ENCODE measurements around the gene ADARB2.
"Not testable (repeated sequence)": the region's sequence is repeated elsewhere in the genome, so short reads cannot be mapped to it uniquely, and the experiment has no call there.

ADARB2 gene

DNA sequence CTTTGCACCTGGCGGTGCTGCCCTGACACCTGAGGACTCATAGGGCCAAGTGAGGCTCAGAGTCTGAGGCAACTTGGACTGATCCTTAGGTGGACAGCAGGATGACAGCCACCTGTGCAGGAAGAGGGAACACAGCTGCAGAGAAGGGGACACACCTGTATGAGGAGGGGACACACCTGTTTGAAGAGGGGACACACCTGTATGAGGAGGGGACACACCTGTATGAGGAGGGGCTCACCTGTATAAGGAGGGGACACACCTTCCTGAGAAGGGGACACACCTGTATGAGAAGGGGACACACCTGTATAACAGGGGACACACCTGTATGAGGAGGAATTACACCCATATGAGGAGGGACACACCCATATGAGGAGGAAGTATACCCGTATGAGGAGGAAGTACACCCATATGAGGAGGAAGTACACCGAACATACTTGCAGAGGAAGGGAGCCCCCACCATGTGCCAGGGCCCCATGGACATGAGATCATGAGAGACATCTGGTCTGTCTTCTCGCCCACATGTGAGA, 285.9 kb downstream of the ADARB2 start:
- no peak for DNase-seq

DNA sequence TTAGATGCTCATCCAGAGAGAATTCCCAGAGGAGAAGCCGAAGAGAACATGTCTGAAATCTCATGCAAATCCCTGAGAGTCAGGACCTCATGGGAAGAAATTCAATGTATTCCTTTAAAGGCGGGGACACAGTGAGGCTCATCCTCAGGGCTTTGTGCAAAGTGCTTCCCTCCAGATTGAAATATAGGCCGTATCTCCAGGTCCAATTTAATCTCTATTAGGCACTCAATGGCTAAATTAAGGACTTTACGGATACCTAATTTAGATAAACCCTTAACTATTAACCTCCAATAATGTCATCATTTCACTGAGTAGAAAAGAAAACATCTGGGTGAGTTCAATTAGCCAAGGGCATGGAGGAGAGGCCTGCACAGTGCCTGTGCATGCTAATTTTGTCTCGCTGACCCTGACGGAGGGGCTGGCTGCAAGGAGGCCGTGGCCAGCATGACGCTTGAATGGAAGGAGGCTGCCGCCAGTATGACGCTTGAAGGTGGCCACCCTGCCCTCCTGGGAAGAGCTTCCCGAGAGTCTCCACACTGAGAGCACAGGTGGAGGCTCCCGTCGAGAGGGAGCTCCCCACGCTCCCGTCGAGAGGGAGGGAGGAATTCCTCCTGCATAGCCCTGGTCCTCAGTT, 287.6 kb downstream of the ADARB2 start:
- no peak for DNase-seq

DNA sequence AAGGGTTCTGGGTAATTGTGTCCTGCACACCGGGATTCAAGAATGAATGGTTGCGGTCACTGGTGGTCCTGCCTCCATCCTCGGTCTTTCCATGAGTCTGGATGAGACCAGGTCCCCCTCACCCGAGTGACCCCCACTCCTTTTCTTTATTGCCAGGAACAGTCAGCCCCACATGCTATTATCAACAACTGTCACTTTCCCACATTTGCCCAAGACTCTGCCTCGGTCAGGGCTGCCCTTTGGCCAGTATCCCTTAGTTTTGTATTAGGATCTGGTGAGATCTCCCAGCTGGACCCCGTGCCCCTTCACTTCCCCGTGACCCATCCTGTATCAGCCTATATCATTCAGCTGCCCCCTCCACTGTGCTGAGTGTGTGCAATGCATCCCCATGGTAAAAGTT, 288.3 kb downstream of the ADARB2 start:
- no peak for DNase-seq

DNA sequence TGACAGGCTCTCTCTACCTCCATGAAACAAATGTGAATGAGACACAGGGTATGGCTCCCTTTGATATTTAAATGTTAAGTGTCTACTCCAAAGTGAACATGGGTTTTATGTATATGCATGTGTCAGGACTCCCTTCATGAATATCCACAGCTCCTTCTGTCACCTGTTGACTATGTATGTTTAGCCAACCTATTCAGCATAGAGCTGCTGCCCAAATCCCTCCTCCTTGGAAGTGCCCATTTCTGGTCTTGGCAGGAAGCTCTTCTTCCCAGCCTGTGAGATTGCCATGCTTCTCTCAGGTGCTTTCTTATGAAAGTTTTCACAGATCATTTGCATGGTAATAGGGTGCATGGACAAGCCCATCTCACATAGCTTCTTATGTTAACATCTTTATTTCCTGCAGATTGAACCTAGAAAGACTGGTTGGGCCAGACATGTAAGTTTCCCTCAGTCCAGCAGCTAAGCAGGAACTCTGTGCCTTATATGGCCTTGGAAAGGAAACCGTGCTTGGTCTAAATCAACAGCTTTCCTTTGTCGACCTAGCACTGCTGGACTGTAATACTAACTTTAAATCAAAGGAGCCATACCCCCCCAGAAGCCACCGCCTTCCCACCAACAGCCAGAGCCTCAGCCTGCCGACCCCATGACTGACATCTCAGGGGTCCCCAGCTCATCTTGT, 288.9 kb downstream of the ADARB2 start:
- no peak for DNase-seq

DNA sequence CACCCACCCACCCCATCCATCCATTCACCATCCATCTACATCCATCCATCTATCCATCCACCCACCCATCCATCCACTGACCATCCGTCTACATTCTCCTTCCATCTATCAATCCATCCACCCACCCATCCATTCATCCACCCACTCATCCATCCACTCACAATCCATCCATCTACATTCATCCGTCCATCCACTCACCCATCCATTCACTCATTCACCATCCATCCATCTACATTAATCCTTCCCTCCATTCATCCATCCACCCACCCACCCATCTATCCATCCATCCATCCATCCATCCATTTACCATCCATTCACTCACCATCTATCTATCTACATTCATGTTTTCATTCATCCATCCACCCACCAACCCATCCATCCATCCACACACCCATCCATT, 292.5 kb downstream of the ADARB2 start:
- no peak for DNase-seq

DNA sequence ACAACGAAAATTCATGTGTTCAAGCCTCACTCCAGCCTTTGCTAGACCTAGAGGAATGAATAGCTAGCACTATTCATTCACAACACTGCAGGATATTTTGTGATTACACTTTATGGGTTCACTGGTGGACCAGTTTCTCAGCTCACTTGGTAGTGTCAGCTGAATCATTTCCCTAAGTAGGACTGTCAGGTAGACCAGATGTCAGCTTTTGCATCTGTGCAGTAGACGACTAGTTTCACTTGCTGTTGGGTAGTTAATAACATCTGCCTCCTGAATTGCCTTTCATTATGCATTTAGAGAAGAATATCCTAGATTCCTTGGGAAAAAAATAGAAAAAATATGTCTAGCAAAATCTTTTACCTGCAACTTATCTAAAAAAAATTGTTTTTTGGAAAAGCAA, 296.4 kb downstream of the ADARB2 start:
- DNase-seq = no peak

DNA sequence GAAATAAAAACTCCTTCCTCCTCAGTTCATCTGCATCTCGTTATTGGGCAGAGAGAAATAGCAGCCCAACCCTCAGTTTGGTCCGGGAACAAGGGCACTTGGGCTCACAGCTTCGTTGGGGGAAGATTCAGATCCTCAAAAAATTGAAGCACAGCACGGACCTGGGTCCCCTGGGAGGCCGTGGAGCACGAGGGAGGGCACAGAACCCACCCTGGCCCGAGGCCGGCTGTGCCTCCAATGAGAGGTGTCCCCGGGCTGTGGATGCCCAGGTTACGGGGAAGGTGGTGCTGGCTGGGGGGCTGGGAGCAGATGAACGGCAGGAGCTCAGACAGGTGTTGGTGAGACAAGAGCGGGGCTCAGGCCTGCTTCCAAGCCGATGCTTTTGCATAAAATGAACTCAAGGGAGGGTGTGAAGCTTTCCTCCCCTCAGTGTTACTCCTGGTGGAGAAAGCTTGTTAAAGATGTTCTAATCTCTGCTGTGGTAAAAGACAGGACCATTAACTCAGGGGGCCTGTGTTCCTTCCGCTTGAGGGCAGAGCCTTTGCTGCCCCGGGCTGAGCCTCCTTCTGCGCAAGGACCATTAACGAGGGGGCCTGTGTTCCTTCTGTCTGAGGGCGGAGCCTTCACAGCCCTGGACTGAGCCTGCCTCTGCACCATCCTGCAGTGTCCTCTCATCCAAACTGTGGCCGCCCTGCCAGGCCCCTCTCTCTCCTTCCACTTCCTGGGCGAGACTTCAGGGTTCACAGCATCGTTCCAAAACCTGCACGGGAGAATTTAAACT, 302.2 kb downstream of the ADARB2 start:
- DNase-seq = no peak

DNA sequence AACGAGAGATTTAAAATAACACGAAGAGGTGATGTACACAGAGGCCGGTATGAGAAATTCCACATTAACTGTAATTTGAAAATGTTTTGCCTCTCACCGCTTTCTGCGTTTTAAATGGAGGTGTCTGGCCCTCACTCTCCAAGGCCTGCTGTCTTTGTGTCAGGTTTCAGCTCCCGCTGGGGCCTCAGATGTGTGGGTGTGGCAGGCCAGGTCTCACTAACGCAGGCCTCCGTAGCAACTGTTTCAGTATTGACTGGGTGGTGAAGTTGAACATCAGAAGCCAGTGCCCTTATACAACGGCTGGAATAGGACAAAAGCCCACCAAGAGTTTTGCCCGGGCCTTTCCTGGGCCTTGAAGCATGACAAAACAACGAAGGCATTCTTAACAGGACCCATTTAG, 303.1 kb downstream of the ADARB2 start:
- DNase-seq = no peak

DNA sequence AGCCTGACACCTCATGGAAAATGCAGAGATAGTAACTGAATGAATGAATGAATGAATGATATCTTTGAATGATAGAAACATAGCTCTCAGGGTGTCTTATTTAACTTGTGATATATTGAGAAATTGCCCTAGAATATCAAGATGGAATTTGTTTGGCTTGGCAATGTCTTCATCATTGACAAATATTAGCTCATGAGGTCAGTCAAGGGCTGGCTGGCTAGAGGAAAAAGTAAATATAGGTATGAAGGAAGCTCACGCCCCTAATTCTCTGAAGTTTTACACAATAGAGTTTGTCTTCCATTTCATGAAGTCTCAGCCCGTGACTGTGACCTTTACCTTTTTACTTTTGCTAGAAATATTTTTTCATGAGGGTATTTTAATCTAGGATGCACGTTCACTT, 305.2 kb downstream of the ADARB2 start:
- DNase-seq = no peak

DNA sequence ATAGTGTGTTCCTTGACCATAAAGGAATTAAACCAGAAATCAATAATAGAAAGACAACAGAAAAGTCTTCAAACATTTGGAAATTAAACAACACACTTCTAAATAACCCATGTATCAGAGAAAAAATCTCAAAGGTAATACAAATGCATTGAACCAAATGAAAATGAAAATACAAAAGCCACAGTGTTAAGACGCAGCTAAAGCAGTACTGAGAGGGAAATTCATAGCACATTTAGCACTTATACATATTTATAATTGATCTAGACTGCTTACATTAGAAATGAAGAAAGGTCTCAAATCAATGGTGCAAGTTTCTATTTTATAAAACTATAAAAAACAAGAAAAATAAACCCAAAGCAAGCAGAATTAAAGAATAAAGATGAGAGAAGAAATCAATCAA, 306.1 kb downstream of the ADARB2 start:
- DNase-seq = no peak

DNA sequence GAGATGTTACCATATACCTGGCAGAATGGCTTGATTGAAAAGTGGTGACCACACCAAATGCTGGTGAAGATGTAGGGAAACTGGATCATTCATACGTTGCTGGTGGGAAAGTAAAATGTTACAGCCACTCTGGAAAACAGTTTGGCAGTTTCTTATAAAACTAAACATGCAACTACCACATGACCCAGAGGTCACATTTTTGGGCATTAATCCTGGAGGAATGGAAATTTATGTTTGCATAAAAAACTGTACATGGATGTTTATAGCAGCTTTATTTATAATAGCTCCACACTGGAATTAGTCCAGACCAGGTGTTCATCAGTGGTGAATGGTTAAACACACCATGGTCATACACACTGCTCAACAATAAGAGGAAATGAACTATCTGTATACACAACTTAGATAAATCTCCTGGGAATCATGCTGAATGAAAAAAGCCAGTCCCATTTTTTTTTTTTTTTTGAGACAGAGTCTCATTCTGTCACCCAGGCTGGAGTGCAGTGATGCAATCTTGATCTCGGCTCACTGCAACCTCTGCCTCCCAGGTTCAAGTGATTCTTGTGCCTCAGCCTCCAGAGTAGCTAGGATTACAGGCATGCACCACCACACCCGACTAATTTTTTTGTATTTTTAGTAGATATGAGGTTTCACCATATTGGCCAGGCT, 309.7 kb downstream of the ADARB2 start:
- DNase-seq = not testable (repeated sequence)

DNA sequence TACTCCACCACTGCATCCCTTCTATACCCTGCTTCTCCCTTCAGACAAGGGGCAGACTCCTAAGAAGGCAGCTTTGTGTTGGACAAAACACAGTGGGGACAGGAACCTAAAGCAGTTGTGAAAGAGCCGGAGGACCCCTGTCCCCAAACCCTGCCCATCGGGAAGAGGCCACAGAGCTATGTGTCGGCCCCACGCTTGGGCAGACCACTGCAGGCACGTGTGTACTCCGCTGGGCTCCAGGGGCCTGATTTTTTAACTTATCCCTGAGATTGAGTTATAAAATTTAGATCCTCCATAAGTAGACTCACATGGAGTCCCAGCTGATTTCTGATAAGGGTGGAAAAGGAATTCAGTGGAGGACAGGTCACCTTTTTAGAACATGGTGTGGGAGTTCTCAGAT, 310.5 kb downstream of the ADARB2 start:
- no peak for DNase-seq

DNA sequence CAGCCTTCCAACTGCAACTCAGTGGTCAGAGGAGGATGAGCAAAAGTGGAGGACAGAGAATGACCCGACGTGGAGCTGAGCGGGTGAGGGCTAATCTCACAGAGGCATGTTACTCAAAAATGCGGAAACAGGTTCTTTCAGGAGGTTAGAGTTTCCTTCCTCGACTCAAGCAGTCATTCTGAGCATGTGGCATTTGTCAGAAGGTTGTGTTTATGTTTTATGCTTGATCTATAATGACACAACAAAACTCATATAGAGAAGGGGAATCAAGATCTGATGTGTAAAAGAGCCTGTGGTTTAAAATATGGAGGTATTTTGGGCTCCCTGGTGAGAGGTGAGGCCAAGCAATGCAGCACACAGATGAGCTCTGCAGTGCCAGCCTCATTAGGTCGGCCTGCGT, 311.4 kb downstream of the ADARB2 start:
- no peak for DNase-seq

DNA sequence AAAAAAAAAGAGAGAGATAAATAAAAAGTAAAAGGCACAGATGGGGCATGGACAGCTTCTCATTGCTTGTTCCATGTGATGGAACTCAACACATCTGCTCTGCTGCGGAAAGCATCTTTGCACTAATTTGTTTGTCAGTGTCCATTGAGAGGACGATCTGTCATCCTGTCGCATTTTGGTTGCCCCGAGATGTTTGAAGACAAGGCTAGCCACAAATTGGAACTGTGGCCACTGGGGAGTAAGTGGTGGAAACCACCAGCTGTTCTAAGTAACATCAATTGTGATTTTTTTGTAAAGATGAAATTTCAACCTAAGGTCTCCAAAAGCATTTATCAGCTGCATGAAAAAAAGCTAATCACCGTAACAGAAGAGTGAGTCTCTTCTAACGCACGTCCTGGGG, 312.7 kb downstream of the ADARB2 start:
- no peak for DNase-seq

DNA sequence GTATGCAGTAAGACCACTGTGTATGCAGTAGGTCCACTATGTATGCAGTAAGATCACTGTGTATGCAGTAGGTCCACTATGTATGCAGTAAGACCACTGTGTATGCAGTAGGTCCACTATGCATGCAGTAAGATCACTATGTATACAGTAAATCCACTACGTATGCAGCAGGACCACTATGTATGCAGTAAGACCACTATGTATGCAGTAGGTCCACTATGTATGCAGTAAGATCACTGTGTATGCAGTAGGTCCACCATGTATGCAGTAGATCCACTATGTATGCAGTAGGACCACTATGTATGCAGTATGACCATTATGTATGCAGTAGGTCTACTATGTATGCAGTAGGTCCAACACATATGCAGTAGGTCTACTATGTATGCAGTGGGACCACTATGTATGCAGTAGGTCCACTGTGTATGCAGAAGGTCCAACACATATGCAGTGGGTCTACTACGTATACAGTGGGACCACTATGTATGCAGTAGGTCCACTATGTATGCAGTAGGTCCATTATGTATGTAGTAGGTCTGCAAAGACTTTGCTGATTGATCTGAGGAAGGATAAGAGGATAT, 313.6 kb downstream of the ADARB2 start:
- no peak for DNase-seq

DNA sequence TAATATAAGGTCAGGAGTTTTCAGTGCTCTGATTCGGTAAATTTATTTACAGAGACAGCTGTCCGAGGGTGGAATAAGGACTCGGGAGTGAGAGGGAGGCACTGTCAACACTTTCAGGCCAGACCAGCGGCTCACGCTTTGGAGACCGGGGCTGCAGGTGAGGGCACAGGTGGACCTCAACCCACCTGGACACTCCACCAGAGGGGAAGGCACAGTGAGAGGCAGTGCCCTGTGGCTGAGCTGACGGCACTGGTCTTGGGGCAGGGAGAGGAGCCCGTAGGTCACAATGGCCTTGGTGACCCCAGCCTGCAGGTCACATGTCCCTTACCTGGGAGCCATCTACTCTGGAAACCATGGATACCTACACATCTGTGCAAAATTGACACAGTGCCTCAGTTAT, 315.1 kb downstream of the ADARB2 start:
- DNase-seq = no peak

DNA sequence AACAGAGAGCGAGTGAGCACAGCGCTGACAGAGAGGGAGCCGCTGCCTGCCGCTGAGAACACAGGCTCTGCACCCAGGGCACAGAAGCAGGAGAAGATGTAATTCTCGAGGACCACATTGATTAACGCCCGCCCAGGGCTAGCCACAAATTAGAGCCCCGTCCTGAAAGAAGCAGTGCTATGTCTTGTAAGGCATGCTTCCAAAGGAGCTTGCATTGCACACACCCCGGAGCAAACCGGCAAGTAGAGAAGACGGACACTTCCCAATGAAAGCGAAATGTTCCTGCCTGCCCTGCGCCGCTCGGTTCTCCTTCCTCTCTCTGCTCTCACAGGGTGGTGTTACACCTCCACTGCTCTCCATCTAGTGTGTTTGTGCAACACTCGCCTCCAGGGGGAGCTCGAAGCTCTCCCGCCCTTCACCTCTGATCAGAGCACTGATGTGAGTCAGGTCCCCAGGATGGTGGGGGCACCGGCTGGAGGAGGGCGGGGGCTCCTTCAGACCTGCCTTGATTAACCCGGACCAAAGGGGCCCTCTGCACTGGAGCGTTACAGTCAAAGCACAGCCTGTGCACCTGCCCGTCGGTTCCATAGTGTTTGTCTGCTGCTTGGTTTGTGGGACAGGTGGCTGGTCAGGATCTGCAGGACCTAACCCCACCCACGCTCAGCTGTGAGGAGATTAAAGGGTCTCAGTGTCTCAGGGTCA, 316.5 kb downstream of the ADARB2 start:
- peak; percentile 47 for DNase-seq

DNA sequence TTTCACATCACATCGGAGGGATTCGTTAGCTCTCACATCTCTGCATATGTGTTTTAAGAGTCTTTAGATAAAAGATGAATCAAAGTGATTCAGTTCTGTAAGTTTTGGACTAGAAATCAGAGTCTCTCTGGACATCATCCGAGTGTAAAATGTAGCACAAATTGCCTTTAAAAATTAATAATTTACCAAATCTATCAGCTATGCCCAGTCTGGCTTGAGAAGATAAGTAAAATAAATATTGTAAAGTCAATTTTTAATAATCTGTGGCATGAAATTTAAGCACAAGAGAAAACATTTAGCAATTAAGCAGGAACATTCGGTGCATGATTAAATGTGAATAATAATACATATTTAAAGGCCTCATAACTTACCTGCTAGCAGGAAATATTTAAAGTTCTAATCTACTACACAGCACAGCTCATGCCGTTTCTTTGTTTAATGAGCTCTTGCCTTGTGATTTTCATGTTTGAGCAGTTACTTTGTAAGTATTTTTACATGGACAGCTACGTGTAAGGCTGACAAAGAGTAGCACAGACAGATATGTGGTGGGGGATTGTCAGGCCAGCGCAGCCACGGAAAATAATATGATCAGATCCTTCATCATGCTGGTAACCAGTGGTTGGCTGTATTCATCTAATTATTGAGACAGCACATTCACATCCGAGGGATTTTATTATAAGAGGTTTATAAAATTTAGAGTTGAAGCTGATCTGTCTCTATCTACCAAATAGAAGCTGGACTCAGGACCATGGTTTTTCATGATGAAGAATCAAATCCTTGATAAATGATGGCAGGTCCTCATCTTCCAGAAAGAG, 317.3 kb downstream of the ADARB2 start:
- no peak for DNase-seq

DNA sequence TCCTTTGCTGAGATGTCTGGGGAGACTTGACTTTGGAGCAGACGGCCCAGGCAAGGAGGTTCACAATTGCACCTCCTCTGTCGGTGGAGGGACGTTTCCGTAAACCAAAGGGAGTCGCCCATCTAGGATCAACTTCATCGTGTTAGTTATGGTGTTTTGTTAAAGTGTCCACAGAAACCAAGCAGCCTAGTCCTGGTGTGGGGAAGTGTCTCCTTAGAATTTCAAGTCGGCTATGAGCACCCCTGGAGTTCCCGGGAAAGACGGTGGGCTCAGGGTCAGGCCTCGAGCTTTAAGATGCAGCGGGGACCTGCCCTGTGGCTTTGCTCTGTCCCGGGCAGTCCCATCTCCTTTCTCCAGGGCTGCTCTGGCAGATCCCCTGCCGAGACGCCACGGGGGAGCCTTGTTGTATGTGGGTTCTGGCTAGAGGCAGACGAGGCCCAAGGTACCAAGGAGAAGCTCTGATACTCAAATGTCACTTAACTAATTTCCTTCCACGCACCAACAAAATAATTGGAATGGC, 319.2 kb downstream of the ADARB2 start:
- no peak for DNase-seq

DNA sequence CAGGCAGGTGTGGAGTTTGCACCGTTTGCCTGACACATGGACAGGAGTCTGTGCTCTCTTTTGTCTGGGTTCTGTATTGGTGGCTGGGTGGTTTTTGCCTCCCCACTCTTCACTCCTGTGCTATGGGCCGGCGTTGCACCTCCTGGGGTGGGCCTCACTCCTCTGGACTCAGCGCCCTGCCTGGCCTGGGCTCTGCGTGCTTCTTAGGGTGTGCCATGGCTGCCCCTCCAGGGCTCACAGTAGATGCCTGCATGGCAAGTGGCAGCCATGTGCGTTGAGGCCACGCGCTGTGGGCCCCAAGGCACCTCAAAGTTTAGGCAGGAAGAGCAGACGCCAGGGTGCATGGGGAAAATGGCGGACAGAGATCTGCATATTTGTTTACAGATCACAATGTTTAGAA, 319.8 kb downstream of the ADARB2 start:
- DNase-seq = no peak

DNA sequence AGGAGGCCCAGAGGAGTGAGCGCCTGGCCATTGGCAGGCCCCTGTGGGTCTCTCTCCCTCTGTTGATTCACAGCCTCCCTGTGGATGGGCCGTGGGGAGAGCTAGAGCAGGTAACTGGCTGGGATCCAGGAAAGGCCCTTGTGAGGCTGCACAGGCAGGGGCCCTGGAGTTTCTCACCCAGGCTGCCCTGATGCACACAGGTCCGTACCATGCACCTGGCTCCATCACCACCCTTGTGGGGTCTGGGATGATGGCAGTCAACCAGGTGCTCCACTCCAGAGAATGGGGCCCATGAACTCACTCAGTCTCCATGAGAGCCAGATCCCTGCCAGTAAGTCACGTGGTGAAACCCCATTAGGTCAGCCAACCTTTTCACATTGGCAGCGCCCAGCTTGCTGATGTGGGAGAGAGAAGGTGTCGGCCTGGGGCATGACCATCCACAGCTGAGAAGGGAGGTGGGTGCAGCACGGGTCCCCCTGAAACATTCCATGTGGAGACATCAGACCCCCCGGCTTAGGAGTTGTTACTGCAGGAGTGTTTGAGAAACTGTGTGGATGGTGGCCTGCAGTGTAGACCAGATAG, 320.8 kb downstream of the ADARB2 start:
- no peak for DNase-seq
